HL-60 (cell line): ENCODE results near the gene GNS.

Source experiments
- POLR2AphosphoS5 ChIP-seq: IDR thresholded peaks from 2 replicates; pipeline ENCODE4 v1.6.1; 2012; ENCODE audit warnings: low read depth
- SPI1 ChIP-seq: IDR thresholded peaks from 2 replicates; pipeline ENCODE4 v1.6.1; 2012; ENCODE audit warnings: low read depth, mild to moderate bottlenecking, borderline replicate concordance
- TF ChIP-seq, protein P1 (sequence below): IDR thresholded peaks from one replicate; pipeline ENCODE4 v1.5.1; 2011; ENCODE audit warnings: low read length, control low read depth, inconsistent platforms; ENCODE audit not compliant: insufficient read depth

DNA sequence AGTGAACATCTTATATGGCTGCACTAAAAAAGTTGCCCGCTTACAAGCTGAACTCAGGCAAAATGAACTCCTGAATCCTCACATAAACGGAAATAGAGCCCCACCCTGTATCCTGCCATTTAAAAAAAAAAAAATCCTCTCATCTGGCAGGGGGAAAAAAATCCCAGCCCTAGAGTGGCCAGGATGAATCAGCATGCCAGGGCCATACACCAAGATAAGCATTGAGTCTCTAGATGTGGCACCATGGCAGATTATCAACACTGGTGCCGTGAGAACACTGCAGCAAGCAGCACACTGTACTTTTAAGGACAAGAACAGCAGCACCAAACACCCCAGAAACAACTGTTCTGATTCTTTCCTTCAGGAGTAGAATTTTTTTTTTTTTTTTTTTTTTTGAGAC is 83.4 kb downstream of the GNS start:
- TF ChIP-seq, protein P1, sequence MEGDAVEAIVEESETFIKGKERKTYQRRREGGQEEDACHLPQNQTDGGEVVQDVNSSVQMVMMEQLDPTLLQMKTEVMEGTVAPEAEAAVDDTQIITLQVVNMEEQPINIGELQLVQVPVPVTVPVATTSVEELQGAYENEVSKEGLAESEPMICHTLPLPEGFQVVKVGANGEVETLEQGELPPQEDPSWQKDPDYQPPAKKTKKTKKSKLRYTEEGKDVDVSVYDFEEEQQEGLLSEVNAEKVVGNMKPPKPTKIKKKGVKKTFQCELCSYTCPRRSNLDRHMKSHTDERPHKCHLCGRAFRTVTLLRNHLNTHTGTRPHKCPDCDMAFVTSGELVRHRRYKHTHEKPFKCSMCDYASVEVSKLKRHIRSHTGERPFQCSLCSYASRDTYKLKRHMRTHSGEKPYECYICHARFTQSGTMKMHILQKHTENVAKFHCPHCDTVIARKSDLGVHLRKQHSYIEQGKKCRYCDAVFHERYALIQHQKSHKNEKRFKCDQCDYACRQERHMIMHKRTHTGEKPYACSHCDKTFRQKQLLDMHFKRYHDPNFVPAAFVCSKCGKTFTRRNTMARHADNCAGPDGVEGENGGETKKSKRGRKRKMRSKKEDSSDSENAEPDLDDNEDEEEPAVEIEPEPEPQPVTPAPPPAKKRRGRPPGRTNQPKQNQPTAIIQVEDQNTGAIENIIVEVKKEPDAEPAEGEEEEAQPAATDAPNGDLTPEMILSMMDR, result no peak
- TF ChIP-seq POLR2AphosphoS5 (no peak), SPI1 (no peak)
